Measurements from ENCODE around the gene ARHGAP24.
"Not testable (repeated sequence)": the region's sequence is repeated elsewhere in the genome, so short reads cannot be mapped to it uniquely, and the experiment has no call there.

The ARHGAP24 gene

DNA sequence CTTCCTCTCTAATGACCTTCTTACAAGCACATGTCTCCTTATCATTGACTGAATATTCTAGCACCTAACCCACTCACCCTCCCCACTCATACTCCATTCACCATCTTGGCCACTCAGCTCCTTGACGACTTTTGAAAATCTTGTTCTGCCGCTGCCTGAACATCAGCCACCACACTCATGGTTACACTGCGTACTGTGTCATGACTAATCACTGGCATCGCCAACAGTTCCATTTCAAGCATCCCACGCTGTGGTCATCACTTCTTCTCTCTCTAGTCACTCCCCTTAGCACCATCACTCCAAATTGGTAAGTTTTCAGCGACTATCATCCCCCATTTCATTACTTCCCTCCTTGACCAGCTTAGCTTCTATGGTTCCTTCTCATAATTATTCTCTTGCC lies 532.1 kb downstream of the ARHGAP24 start:
- Histone ChIP-seq H3K9me3 (replicated peaks; ENCODE audit: low read length) (no peaks in the 10 kb centered on the region), H3K27me3 (ENCODE audit: control insufficient read depth, insufficient read depth, low read length) (no peaks in the 10 kb centered on the region), H3K4me3 (ENCODE audit: low read length) (no peak overlapping the region), H3K36me3 (ENCODE audit: insufficient read depth, low read length) (peaks cover 9% of the 10 kb centered on the region), H3K4me1 (ENCODE audit: control insufficient read depth, insufficient read depth, low read length) (peaks cover 15% of the 10 kb centered on the region), H3K4me2 (ENCODE audit: low read length) (no peak overlapping the region), H3K9ac (ENCODE audit: low read depth, low read length) (no peak overlapping the region)

DNA sequence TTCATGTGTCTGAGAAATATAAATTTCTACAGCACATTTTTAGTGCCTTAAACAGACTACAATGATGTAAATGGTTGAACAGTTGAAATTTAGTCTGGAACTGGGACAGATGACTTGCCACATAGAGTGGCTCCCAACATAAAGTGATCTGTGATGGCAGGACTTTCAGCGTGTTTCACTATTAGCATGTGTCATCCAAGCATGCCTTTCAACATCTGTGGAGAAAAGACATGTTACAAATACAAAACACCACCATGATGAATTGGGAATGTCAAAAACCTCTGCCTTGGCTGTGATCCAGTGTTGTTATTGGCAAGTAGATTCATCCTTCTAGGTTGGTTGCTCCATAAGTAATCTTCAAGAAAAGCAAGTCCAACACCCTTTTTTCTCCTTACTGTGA lies 536.2 kb downstream of the ARHGAP24 start:
- H3K36me3 ChIP-seq (ENCODE audit: insufficient read depth, low read length) = no peaks in the 10 kb centered on the region
- peak overlapping the region; percentile 5 for H3K4me2 ChIP-seq (ENCODE audit: low read length)
- no peak overlapping the region for H3K4me3 ChIP-seq (ENCODE audit: low read length)
- no peaks in the 10 kb centered on the region for H3K9me3 ChIP-seq (replicated peaks; ENCODE audit: low read length)
- no peak overlapping the region for H3K9ac ChIP-seq (ENCODE audit: low read depth, low read length)
- peaks cover 43% of the 10 kb centered on the region for H3K4me1 ChIP-seq (ENCODE audit: control insufficient read depth, insufficient read depth, low read length)
- H3K27me3 ChIP-seq (ENCODE audit: control insufficient read depth, insufficient read depth, low read length) = no peaks in the 10 kb centered on the region

DNA sequence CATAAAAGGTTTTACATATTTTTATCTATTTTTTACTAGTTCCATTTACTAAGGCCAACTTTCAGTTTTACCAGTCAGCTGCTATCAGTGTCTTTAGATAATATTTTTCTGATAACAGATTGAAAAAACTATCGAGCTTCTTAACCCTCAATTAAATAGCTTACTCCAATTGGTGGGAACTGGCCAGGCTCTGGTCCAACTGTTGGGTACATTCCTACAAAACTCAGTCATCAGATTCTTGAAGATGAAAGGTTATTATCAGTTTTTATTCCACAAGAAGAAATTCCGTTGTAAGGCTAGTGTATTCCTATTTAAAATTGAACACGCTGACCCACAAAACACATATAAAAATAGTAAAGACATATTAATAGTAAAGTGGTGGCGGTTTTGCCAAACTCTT lies 538.7 kb downstream of the ARHGAP24 start:
- H3K27me3 ChIP-seq (ENCODE audit: control insufficient read depth, insufficient read depth, low read length) = peaks cover 7% of the 10 kb centered on the region
- H3K4me3 ChIP-seq (ENCODE audit: low read length) = no peak overlapping the region
- peaks cover 47% of the 10 kb centered on the region for H3K4me1 ChIP-seq (ENCODE audit: control insufficient read depth, insufficient read depth, low read length)
- H3K9me3 ChIP-seq (replicated peaks; ENCODE audit: low read length) = no peaks in the 10 kb centered on the region
- no peaks in the 10 kb centered on the region for H3K36me3 ChIP-seq (ENCODE audit: insufficient read depth, low read length)
- H3K4me2 ChIP-seq (ENCODE audit: low read length) = peak overlapping the region; percentile 11
- no peak overlapping the region for H3K9ac ChIP-seq (ENCODE audit: low read depth, low read length)

DNA sequence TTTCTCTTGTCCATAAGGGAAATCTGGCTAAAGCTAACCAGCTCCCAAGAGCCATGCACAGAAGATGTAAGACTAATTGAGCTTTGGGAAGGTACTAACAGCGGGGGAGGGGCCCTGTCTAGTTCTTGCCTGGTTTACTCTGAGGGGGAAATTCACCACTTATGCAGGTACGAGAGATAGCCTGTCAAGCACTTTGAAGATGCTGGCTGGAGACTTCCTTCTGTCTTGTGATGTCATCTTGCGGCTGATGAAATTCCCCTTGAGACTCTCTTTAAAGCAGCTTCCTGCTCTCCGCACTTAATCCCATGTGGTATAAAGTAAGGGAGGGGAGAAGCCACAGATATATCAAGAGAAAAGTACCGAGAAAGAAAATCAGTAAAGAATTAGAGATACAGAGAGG lies 539.6 kb downstream of the ARHGAP24 start:
- no peak overlapping the region for H3K9ac ChIP-seq (ENCODE audit: low read depth, low read length)
- no peaks in the 10 kb centered on the region for H3K36me3 ChIP-seq (ENCODE audit: insufficient read depth, low read length)
- no peaks in the 10 kb centered on the region for H3K9me3 ChIP-seq (replicated peaks; ENCODE audit: low read length)
- no peak overlapping the region for H3K4me2 ChIP-seq (ENCODE audit: low read length)
- peaks cover 47% of the 10 kb centered on the region for H3K4me1 ChIP-seq (ENCODE audit: control insufficient read depth, insufficient read depth, low read length)
- peaks cover 11% of the 10 kb centered on the region for H3K27me3 ChIP-seq (ENCODE audit: control insufficient read depth, insufficient read depth, low read length)
- no peak overlapping the region for H3K4me3 ChIP-seq (ENCODE audit: low read length)

DNA sequence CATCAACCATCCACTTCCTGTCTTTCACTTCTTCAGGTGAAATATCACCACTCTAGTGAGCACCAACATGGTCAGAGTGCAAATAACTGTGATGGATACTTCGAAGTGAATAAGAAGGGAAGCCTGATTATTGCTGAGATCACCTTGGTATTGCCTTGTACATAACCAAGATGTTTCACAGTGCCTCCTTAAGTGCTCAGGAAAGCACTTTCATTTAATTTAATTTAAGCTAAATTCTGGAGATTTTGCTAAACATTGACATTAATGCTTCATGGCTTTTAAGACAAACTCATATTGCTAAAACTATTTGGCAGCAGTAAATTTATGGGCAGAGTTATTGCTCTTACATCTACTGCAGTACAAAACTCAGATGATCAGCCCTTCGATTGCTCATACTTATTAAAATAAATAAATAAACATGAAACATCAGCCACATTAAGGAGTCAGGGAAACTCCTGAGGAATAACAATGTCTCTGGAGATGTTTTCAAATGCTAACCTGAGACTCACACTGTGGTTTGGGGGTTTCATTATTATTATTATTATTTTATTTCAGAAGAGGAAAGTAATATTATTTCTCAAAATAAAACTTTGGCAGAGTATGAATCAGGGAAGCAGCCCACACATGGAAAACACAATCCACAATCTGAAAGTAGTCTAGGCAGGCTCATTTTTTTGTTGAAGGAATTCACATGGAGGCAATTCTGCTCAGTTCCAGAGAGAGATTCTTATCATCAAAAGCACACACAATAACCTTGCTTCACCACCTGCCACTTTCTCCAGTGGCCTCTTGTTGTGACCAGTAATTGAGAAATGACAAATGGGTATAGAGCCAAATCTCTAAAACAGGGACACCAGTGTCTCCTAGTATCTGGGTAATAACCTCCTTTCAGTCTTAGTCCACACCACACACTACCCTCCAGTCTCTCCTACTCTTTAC lies 540.7 kb downstream of the ARHGAP24 start:
- no peak overlapping the region for H3K9ac ChIP-seq (ENCODE audit: low read depth, low read length)

DNA sequence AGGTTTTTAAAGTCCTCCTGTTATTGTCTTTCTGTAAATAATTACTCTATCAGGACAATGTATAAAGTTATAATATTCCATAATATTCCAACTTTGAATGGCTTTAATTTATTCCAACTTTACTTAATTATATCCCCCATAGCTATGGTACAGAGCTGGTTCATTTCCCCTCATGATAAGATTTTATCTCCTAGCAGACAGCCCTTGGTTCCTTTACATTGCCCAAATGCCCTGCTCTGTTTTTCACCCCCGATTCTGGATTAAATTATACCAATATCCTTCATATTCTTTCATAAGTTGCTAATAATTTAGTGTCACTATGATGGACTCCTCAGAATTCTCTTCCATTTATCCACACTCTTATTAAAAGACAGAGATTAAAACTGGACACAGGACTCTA lies 544.4 kb downstream of the ARHGAP24 start:
- H3K4me3 ChIP-seq (ENCODE audit: low read length) = no peak overlapping the region
- no peak overlapping the region for H3K4me2 ChIP-seq (ENCODE audit: low read length)
- peaks cover 22% of the 10 kb centered on the region for H3K4me1 ChIP-seq (ENCODE audit: control insufficient read depth, insufficient read depth, low read length)
- H3K27me3 ChIP-seq (ENCODE audit: control insufficient read depth, insufficient read depth, low read length) = peaks cover 12% of the 10 kb centered on the region
- H3K9ac ChIP-seq (ENCODE audit: low read depth, low read length) = no peak overlapping the region
- H3K9me3 ChIP-seq (replicated peaks; ENCODE audit: low read length) = no peaks in the 10 kb centered on the region
- no peaks in the 10 kb centered on the region for H3K36me3 ChIP-seq (ENCODE audit: insufficient read depth, low read length)

More for the DNA sequence above, 540.7 kb downstream of the ARHGAP24 start:
- peak overlapping the region; percentile 26 for H3K4me2 ChIP-seq (ENCODE audit: low read length)
- peaks cover 12% of the 10 kb centered on the region for H3K27me3 ChIP-seq (ENCODE audit: control insufficient read depth, insufficient read depth, low read length)
- peaks cover 44% of the 10 kb centered on the region for H3K4me1 ChIP-seq (ENCODE audit: control insufficient read depth, insufficient read depth, low read length)
- H3K4me3 ChIP-seq (ENCODE audit: low read length) = no peak overlapping the region
- H3K9me3 ChIP-seq (replicated peaks; ENCODE audit: low read length) = no peaks in the 10 kb centered on the region
- H3K36me3 ChIP-seq (ENCODE audit: insufficient read depth, low read length) = no peaks in the 10 kb centered on the region

DNA sequence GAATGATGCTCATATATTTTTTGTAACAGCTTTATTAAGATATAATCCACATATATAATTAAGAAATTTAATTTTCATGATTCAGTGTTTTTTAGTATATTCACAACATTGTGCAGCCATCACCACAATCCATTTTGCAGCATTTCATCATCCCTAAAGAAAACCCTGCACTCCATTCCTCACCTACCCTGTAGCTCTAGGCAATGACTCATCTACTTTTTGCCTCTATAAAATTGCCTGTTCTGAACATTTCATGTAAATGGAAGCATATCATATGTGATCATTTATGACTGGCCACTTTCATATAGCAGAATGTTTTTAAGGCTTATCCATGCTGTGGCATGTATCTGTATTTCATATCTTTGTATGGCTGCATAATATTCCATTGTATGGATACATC lies 545.0 kb downstream of the ARHGAP24 start:
- peaks cover 15% of the 10 kb centered on the region for H3K27me3 ChIP-seq (ENCODE audit: control insufficient read depth, insufficient read depth, low read length)
- H3K4me2 ChIP-seq (ENCODE audit: low read length) = no peak overlapping the region
- H3K9ac ChIP-seq (ENCODE audit: low read depth, low read length) = no peak overlapping the region
- no peaks in the 10 kb centered on the region for H3K36me3 ChIP-seq (ENCODE audit: insufficient read depth, low read length)
- H3K9me3 ChIP-seq (replicated peaks; ENCODE audit: low read length) = no peaks in the 10 kb centered on the region
- H3K4me1 ChIP-seq (ENCODE audit: control insufficient read depth, insufficient read depth, low read length) = peaks cover 17% of the 10 kb centered on the region
- no peak overlapping the region for H3K4me3 ChIP-seq (ENCODE audit: low read length)

DNA sequence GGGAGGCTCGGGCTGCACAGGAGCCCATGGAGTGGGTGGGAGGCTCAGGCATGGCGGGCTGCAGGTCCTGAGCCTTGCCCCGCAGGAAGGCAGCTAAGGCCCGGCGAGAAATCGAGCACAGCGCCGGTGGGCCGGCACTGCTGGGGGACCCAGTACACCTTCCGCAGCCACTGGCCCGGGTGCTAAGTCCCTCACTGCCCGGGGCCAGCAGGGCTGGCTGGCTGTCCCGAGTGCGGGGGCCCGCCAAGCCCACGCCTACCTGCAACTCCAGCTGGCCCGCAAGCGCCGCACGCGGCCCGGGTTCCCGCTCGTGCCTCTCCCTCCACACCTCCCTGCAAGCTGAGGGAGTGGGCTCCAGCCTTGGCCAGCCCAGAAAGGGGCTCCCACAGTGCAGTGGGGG lies 546.7 kb downstream of the ARHGAP24 start:
- not testable (repeated sequence) for H3K9me3 ChIP-seq (replicated peaks; ENCODE audit: low read length); H3K9ac ChIP-seq (ENCODE audit: low read depth, low read length); H3K4me3 ChIP-seq (ENCODE audit: low read length); H3K4me1 ChIP-seq (ENCODE audit: control insufficient read depth, insufficient read depth, low read length); H3K4me2 ChIP-seq (ENCODE audit: low read length); H3K36me3 ChIP-seq (ENCODE audit: insufficient read depth, low read length)
- peaks cover 18% of the 10 kb centered on the region for H3K27me3 ChIP-seq (ENCODE audit: control insufficient read depth, insufficient read depth, low read length)

DNA sequence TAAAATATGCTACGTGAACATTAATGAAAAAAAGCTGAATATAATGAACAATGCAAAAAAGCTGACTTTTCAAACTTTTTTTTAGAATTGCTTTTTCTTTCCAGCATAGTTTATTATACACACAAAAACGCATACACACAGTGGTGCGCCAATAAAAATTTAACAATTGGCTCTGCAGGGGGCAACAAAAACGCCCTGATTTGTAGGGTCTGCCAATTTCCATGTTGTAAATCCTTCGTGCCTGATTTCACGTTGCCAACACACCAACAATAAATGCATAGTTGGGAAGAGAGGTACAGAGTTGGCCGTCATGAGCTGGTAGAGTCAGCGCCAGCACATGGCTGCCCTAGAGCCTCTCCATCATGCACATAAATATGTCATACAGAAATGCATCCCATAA lies 551.8 kb downstream of the ARHGAP24 start:
- Histone ChIP-seq H3K4me2 (ENCODE audit: low read length) (no peak overlapping the region), H3K4me1 (ENCODE audit: control insufficient read depth, insufficient read depth, low read length) (no peaks in the 10 kb centered on the region), H3K27me3 (ENCODE audit: control insufficient read depth, insufficient read depth, low read length) (peaks cover 6% of the 10 kb centered on the region), H3K36me3 (ENCODE audit: insufficient read depth, low read length) (no peaks in the 10 kb centered on the region), H3K9ac (ENCODE audit: low read depth, low read length) (no peak overlapping the region), H3K9me3 (replicated peaks; ENCODE audit: low read length) (no peaks in the 10 kb centered on the region), H3K4me3 (ENCODE audit: low read length) (no peak overlapping the region)

DNA sequence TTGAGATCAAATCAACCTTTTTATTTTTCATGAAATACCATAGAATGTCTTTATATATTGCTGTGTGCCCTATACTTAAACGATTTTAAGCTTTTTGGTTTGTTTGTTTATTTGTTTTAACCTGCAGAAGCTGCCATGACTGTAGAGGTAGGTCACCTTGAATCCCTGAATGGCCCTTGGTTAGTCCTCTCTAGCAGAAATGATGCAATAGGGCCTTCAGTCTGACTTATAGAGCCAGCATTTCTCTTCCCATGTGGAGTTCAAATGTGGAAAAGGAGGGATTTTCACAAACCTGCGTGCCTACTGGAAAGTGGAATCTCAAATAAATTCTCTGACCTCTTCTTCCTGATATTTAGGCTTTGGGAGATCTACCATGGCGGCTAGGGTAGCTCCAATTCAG lies 557.0 kb downstream of the ARHGAP24 start:
- Histone ChIP-seq H3K36me3 (ENCODE audit: insufficient read depth, low read length) (no peaks in the 10 kb centered on the region), H3K4me1 (ENCODE audit: control insufficient read depth, insufficient read depth, low read length) (peaks cover 43% of the 10 kb centered on the region), H3K4me2 (ENCODE audit: low read length) (peak overlapping the region; percentile 68), H3K9me3 (replicated peaks; ENCODE audit: low read length) (no peaks in the 10 kb centered on the region), H3K4me3 (ENCODE audit: low read length) (no peak overlapping the region), H3K27me3 (ENCODE audit: control insufficient read depth, insufficient read depth, low read length) (no peaks in the 10 kb centered on the region), H3K9ac (ENCODE audit: low read depth, low read length) (peak overlapping the region; percentile 60)

DNA sequence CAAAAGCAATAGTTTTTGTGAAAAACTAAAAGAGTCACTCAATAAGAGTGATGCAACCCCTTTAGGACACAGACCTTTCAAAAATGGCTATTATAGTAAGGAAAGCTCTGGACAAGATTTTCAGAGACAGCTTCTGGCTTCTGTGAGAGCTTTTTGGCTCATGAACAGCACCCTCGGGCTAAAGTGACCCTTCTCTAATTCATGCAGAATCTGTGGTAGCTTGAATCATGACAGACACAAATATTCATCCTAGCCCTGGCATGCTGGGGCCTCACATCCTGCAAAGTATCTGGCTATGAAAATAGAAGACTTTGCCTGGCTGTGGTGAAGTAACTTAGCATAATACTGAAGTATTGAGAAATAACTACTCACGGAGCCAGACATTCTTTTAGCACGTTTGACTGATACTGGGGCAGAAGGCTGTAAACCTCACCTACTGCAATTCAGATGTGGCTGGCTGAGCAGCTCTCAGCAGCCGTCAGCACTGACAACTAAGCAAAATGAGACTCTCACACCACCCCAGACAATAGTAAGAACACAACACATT lies 557.6 kb downstream of the ARHGAP24 start:
- Histone ChIP-seq H3K4me2 (ENCODE audit: low read length) (peak overlapping the region; percentile 68), H3K4me1 (ENCODE audit: control insufficient read depth, insufficient read depth, low read length) (peaks cover 48% of the 10 kb centered on the region), H3K36me3 (ENCODE audit: insufficient read depth, low read length) (no peaks in the 10 kb centered on the region), H3K9me3 (replicated peaks; ENCODE audit: low read length) (no peaks in the 10 kb centered on the region), H3K4me3 (ENCODE audit: low read length) (no peak overlapping the region), H3K9ac (ENCODE audit: low read depth, low read length) (peak overlapping the region; percentile 60), H3K27me3 (ENCODE audit: control insufficient read depth, insufficient read depth, low read length) (no peaks in the 10 kb centered on the region)

DNA sequence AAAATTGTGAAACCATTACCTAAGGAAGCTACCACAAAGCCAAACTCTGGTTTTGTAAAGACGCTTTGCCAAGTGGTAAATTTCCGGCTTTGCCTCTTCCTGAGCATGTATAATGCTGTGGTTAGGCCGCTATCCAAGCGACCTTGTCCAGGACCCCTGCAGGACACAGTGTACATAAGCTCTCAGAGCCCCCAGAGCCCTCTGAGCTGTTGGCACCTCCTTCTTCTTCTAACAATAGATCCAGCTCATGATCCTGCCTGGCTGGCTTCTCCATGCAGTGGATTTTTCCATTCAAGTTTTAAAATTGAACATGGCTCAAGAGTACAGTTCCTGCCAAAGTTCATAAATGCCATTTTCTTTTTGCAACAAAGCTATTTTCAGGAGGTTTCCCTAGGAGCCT lies 558.2 kb downstream of the ARHGAP24 start:
- H3K9ac ChIP-seq (ENCODE audit: low read depth, low read length) = peak overlapping the region; percentile 60
- no peaks in the 10 kb centered on the region for H3K9me3 ChIP-seq (replicated peaks; ENCODE audit: low read length)
- peak overlapping the region; percentile 68 for H3K4me2 ChIP-seq (ENCODE audit: low read length)
- H3K36me3 ChIP-seq (ENCODE audit: insufficient read depth, low read length) = no peaks in the 10 kb centered on the region
- H3K4me1 ChIP-seq (ENCODE audit: control insufficient read depth, insufficient read depth, low read length) = peaks cover 50% of the 10 kb centered on the region
- peak overlapping the region; percentile 31 for H3K4me3 ChIP-seq (ENCODE audit: low read length)
- no peaks in the 10 kb centered on the region for H3K27me3 ChIP-seq (ENCODE audit: control insufficient read depth, insufficient read depth, low read length)

Measured in skeletal muscle satellite cell (primary cell).